Measurements from ENCODE around the gene SCARF1. TPM values are rescaled to one million over a fixed set of nuclear protein-coding genes. Genes with fewer than 3 reads are reported as not detected.

The SCARF1 gene
- total and polyA plus RNA-seq, 2 experiments from 2014 or later: 1.8 to 9.8 TPM

DNA sequence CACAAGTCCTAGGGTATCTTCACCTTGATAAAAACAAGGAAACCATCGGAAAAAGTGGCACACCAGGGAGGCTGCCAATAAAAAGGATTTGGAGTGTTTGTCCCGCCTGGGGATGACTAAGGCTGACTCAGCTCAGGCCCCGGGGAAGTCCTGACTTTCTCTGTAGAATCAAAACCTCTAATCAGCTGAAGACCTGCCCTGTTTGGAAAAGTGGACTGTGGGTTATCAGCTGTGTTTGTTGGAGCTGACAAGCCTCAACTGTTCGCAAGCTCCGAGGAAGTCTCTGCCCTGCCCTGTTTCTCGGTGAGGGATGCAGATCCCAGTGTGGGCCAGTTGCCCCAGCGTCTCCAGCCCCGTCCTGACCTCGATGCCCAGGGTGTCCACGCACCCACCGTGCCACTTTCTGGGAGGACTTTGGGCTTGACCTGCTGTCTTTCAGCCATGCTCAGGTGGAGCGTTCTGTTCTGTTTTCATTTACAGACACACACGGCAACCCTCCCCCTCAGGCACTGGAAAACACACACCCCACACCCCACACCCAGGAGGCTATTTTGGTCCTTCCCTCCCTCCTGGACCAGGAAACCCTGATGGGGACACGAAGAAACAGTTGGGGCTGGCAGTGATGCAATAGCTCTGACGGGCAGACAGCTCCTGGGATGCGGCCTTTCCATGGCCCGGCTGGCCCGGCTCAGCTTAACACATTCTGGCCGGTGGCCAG is 55.3 kb downstream of the SCARF1 start:
- Histone ChIP-seq H3K4me1 (ENCODE audit: low read depth) (peaks cover 13% of the 10 kb centered on the region), H3K27ac (peak overlapping the region; percentile 51), H3K9me3 (ENCODE audit: low read depth) (no peaks in the 10 kb centered on the region), H3K27me3 (no peaks in the 10 kb centered on the region), H3K4me3 (no peak overlapping the region), H3K36me3 (no peaks in the 10 kb centered on the region)
- peak; percentile 36 to 83 for DNase-seq (ENCODE audit: low read depth in 1 of 2, low spot score in 1 of 2)
- TF ChIP-seq, protein P1, sequence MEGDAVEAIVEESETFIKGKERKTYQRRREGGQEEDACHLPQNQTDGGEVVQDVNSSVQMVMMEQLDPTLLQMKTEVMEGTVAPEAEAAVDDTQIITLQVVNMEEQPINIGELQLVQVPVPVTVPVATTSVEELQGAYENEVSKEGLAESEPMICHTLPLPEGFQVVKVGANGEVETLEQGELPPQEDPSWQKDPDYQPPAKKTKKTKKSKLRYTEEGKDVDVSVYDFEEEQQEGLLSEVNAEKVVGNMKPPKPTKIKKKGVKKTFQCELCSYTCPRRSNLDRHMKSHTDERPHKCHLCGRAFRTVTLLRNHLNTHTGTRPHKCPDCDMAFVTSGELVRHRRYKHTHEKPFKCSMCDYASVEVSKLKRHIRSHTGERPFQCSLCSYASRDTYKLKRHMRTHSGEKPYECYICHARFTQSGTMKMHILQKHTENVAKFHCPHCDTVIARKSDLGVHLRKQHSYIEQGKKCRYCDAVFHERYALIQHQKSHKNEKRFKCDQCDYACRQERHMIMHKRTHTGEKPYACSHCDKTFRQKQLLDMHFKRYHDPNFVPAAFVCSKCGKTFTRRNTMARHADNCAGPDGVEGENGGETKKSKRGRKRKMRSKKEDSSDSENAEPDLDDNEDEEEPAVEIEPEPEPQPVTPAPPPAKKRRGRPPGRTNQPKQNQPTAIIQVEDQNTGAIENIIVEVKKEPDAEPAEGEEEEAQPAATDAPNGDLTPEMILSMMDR (IDR thresholded peaks at IDR 0.05; ENCODE audit: low read depth, low read length): no peak

DNA sequence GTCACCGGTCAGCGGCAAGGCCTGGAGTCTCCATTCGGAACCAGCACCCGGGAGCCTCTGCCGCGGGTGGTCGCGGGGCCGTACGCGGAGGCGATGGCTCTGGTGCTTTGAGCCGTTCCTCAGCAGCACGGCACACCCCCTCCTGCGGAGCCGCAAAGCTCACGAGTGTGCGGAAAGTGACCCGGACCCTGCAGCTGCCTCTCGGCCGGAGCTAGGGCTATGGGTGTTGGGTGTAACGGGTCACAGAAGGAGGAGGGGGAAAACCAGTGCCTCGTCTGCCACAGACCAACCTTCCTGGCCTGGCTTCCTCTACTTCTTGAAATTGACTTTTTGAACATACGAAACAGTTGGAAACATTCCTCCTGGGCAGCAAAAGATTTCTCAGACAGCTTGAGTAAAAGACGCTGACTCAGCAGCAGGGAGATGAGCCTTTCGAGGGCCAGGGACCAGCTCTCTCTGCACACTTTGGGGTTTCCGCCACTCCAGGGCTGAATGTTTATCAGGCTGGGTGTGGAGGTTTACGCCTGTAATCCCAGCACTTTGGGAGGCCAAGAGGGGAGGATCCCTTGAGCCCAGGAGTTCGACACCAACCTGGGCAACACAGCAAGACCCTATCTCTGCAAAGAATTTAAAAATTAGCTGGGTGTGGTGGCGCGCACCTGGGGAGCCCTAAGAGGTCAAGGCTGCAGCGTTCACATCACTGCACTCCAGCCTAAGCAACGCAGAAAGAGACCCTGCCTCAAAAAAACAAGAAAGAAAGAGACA is 56.5 kb downstream of the SCARF1 start:
- TF ChIP-seq, protein P1 (IDR thresholded peaks at IDR 0.05; ENCODE audit: low read depth, low read length): no peak
- DNase-seq (ENCODE audit: low read depth in 1 of 2, low spot score in 1 of 2): peak in 1 of 2 donors; percentile 43
- H3K4me1 ChIP-seq (ENCODE audit: low read depth): peaks cover 13% of the 10 kb centered on the region
- no peaks in the 10 kb centered on the region for H3K36me3 ChIP-seq
- H3K9me3 ChIP-seq (ENCODE audit: low read depth): no peaks in the 10 kb centered on the region
- H3K4me3 ChIP-seq: no peak overlapping the region
- peak overlapping the region; percentile 51 for H3K27ac ChIP-seq
- no peaks in the 10 kb centered on the region for H3K27me3 ChIP-seq

DNA sequence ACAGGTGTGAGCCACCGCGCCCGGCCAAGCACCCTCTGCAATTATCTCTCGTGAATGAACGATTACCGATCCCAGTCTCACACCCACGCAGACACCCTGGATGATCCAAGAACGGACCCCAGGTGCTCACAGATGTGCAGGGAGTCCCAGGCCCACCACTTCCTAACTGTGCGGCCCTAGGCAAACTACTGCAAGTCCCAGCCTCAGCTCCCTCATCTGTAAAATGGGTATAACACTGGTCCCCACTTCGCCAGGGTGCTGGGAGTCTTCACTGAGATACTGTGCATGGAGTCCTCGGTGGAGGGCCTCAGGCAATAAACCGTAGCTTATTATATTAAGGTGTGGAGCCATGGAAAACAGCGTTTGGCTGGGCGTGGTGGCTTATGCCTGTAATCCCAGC is 61.4 kb downstream of the SCARF1 start:
- H3K36me3 ChIP-seq: no peaks in the 10 kb centered on the region
- TF ChIP-seq, protein P1 (IDR thresholded peaks at IDR 0.05; ENCODE audit: low read depth, low read length): no peak
- H3K9me3 ChIP-seq (ENCODE audit: low read depth): no peaks in the 10 kb centered on the region
- H3K27me3 ChIP-seq: no peaks in the 10 kb centered on the region
- H3K27ac ChIP-seq: no peak overlapping the region
- H3K4me3 ChIP-seq: no peak overlapping the region
- DNase-seq (ENCODE audit: low read depth in 1 of 2, low spot score in 1 of 2): no peak
- no peaks in the 10 kb centered on the region for H3K4me1 ChIP-seq (ENCODE audit: low read depth)

Other genes starting within 250 kb of the SCARF1 start
- 1,409 and 2,297 TPM in 2 replicates for gene YWHAE, start 245.5 kb downstream of the SCARF1 start, total RNA-seq
- 658 and 685 TPM in 2 replicates for gene YWHAE, start 245.5 kb downstream of the SCARF1 start, polyA plus RNA-seq
- gene CRK, start 189.5 kb downstream of the SCARF1 start, total RNA-seq: 25.0 and 28.7 TPM in 2 replicates
- gene CRK, start 189.5 kb downstream of the SCARF1 start, polyA plus RNA-seq: 33.1 and 46.0 TPM in 2 replicates
- gene MYO1C, start 153.0 kb downstream of the SCARF1 start, total RNA-seq: 43.7 and 63.9 TPM in 2 replicates
- gene MYO1C, start 153.0 kb downstream of the SCARF1 start, polyA plus RNA-seq: 34.1 and 58.4 TPM in 2 replicates
- gene INPP5K, start 129.1 kb downstream of the SCARF1 start, total RNA-seq: 22.5 and 24.6 TPM in 2 replicates
- 13.8 and 18.1 TPM in 2 replicates for gene INPP5K, start 129.1 kb downstream of the SCARF1 start, polyA plus RNA-seq
- gene PITPNA, start 82.9 kb downstream of the SCARF1 start, total RNA-seq: 33.1 and 33.6 TPM in 2 replicates
- 68.0 and 75.4 TPM in 2 replicates for gene PITPNA, start 82.9 kb downstream of the SCARF1 start, polyA plus RNA-seq
- gene SLC43A2, start 16.9 kb downstream of the SCARF1 start, total RNA-seq: 3.0 and 5.3 TPM in 2 replicates
- gene SLC43A2, start 16.9 kb downstream of the SCARF1 start, polyA plus RNA-seq: 2.5 and 4.7 TPM in 2 replicates
- gene RILP, start 4.1 kb upstream of the SCARF1 start, total RNA-seq: 63.0 and 79.4 TPM in 2 replicates
- 31.7 and 38.9 TPM in 2 replicates for gene RILP, start 4.1 kb upstream of the SCARF1 start, polyA plus RNA-seq
- gene PRPF8, start 39.1 kb upstream of the SCARF1 start, total RNA-seq: 118 and 137 TPM in 2 replicates
- gene PRPF8, start 39.1 kb upstream of the SCARF1 start, polyA plus RNA-seq: 170 and 182 TPM in 2 replicates
- 2.1 and 3.1 TPM in 2 replicates for gene TLCD2, start 64.6 kb upstream of the SCARF1 start, total RNA-seq
- gene TLCD2, start 64.6 kb upstream of the SCARF1 start, polyA plus RNA-seq: 0.89 and 1.4 TPM in 2 replicates
- gene WDR81, start 79.0 kb upstream of the SCARF1 start, total RNA-seq: 14.2 and 23.1 TPM in 2 replicates
- 7.4 and 9.5 TPM in 2 replicates for gene WDR81, start 79.0 kb upstream of the SCARF1 start, polyA plus RNA-seq
- 2.2 TPM in 1 of 2 replicates, not detected in the other for gene SERPINF2, start 97.1 kb upstream of the SCARF1 start, total RNA-seq
- gene SERPINF2, start 97.1 kb upstream of the SCARF1 start, polyA plus RNA-seq: not detected in 2 replicates
- gene SERPINF1, start 116.3 kb upstream of the SCARF1 start, total RNA-seq: 102 and 134 TPM in 2 replicates
- 73.1 and 109 TPM in 2 replicates for gene SERPINF1, start 116.3 kb upstream of the SCARF1 start, polyA plus RNA-seq
- 7.7 and 19.2 TPM in 2 replicates for gene SMYD4, start 184.2 kb upstream of the SCARF1 start, total RNA-seq
- 14.4 and 24.2 TPM in 2 replicates for gene SMYD4, start 184.2 kb upstream of the SCARF1 start, polyA plus RNA-seq
- gene RPA1, start 184.3 kb upstream of the SCARF1 start, total RNA-seq: 42.5 and 50.0 TPM in 2 replicates
- gene RPA1, start 184.3 kb upstream of the SCARF1 start, polyA plus RNA-seq: 78.9 and 102 TPM in 2 replicates